ENCODE measurements around the gene TRPM1. TPM values are rescaled to one million over a fixed set of nuclear protein-coding genes. Genes with fewer than 3 reads are reported as not detected.

The TRPM1 gene
- total and polyA plus RNA-seq, 9 of the 15 experiments (the other 6 are each of a cell fraction or from before 2014, with no cell fraction given): 0.01 to 0.06 (median 0.03) TPM; not detected in 5

GRCh38 chr15:31060429-31061140 is 40.9 kb downstream of the TRPM1 start (continued):
- TF ChIP-seq ZMIZ1 (IDR thresholded peaks at IDR 0.05; ENCODE audit: low read depth in 2 of 2, low read length in 2 of 2) (no peak), MAFK (IDR thresholded peaks at IDR 0.05; ENCODE audit: low read length) (no peak)

DNA sequence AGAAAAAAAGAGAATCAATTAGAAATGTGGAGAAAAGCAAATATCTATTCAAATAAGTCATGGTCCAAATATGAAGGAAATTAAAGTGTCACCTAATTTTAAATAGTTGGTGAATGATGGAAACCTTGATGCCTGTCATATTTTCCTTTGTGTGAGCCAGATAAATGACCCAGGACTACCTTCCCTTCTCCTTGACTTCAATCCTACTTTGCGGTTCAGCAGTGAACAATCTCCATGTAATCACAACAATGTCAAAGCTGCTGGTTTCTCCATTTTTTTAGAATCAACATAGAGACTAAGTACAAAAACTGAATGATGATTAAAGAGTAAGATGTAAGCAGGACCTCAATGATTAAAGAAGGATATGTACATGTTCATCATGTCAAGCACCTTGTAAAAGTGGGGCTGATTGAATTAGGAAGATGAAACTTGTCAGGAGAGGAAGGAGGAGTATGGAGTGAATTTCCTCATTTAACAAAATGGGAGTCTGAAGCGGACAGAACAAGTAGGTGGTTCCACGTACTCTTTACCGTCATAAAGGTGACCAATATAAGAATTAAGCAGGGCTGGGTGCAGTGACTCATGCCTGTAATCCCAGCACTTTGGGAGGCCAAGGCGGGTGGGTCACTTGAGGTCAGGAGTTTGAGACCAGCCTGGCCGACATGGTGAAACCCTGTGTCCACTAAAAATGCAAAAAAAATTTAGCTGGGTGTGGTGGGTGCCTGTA is 43.1 kb downstream of the TRPM1 start:
- DNase-seq (ENCODE audit: extremely low read depth in 1 of 4, low spot score in 3 of 4) (no peak), ATAC-seq (no peak), FAIRE-seq (no peak)
- no peaks in the 10 kb centered on the region for H4K20me1 ChIP-seq (replicated peaks; ENCODE audit: control insufficient read depth, insufficient read depth, low read length)
- intact Hi-C loops (cut with micrococcal nuclease) (no loop called here), in situ Hi-C loops (cut with MboI) (no loop called here)
- no peak for TF ChIP-seq GABPB2 (CRISPR knock-in tag; conservative IDR thresholded peaks at IDR 0.05)
- no peak for TF ChIP-seq ZNF764 (CRISPR knock-in tag; IDR thresholded peaks at IDR 0.05; ENCODE audit: low read depth)
- no peak for TF ChIP-seq PHF8 (IDR thresholded peaks at IDR 0.05; ENCODE audit: borderline replicate concordance, low read length)
- no peak for TF ChIP-seq SRSF1 (IDR thresholded peaks at IDR 0.05; ENCODE audit: low read depth, low read length)
- no peak for TF ChIP-seq C11orf30 (IDR thresholded peaks at IDR 0.05; ENCODE audit: low read depth)
- no peak overlapping the region for H3K4me3 ChIP-seq
- ChIA-PET POLR2A (no interaction called here), CTCF (ENCODE audit: low intra/inter-chr PET ratio) (no interaction called here)
- H3K4me2 ChIP-seq (ENCODE audit: insufficient read depth, low read length): no peak overlapping the region
- BruUV-seq (replicated peaks): no TSS peak
- H3K36me3 ChIP-seq (ENCODE audit: control insufficient read depth, insufficient read depth, low read length): no peaks in the 10 kb centered on the region
- no peaks in the 10 kb centered on the region for H3K9me3 ChIP-seq (replicated peaks; ENCODE audit: control insufficient read depth, insufficient read depth, low read depth, low read length)
- no peak overlapping the region for H3K9ac ChIP-seq (ENCODE audit: insufficient read depth in 1 of 2, low read depth in 2 of 2, low read length in 2 of 2)
- H3K79me2 ChIP-seq (ENCODE audit: control insufficient read depth, insufficient read depth, low read length): no peaks in the 10 kb centered on the region
- H3K9me1 ChIP-seq (ENCODE audit: control insufficient read depth, insufficient read depth, low read length): no peaks in the 10 kb centered on the region
- H3K27me3 ChIP-seq (ENCODE audit: control insufficient read depth in 2 of 2, insufficient read depth in 2 of 2, low read length in 2 of 2): peaks cover 12 to 27% of the 10 kb centered on the region in 2 experiments; a peak in 4 of 5 replicates
- H3K27ac ChIP-seq (ENCODE audit: extremely low read depth, low read depth, low read length): no peak overlapping the region
- no peaks in the 10 kb centered on the region for H3K4me1 ChIP-seq (replicated peaks in 1 of 2; ENCODE audit: control insufficient read depth in 2 of 2, insufficient read depth in 2 of 2, low read length in 2 of 2)
- no peak overlapping the region for H2AFZ ChIP-seq (ENCODE audit: low read depth, low read length)
- 1% methylated on average over 6 of the region's 6 CpGs for WGBS (ENCODE audit: insufficient coverage, low coverage, missing lambda C conversion rate)
